SU-DHL-6 (cell line): ENCODE results near the gene TOMM22.

Source experiments
- H2AFZ ChIP-seq: fragments of 200-600 bp; sonication (generic); 2 replicates; pipeline ENCODE4 v1.6.1; 2014; ENCODE audit warnings: low read depth, mild to moderate bottlenecking, moderate library complexity, mixed read lengths, antibody characterized with exemption, low read length; ENCODE audit not compliant: severe bottlenecking
- H3F3A ChIP-seq: fragments of 200-600 bp; shearing (Covaris generic); 2 replicates; pipeline ENCODE4 v1.6.0; 2016; ENCODE audit warnings: antibody characterized with exemption, mild to moderate bottlenecking; ENCODE audit not compliant: insufficient read depth
- H3K27ac ChIP-seq: fragments of 200-600 bp; sonication (generic); 2 replicates; pipeline ENCODE4 v1.5.1; 2016; ENCODE audit warnings: low read depth, mild to moderate bottlenecking, low read length, moderate library complexity, mixed read lengths
- H3K27me3 ChIP-seq: fragments of 200-600 bp; sonication (generic), shearing (Covaris generic); 2 replicates; pipeline ENCODE4 v1.6.0; 2014; ENCODE audit warnings: mild to moderate bottlenecking, low read length
- H3K36me3 ChIP-seq: fragments of 200-600 bp; sonication (generic); 2 replicates; pipeline ENCODE4 v1.6.1; 2014; ENCODE audit warnings: mild to moderate bottlenecking, low read length, mixed read lengths
- H3K4me2 ChIP-seq: fragments of 300-600, 200-600 bp; shearing (Covaris generic), sonication (generic); 2 replicates; pipeline ENCODE4 v1.6.0; 2014; ENCODE audit warnings: low read length, low read depth, mild to moderate bottlenecking; ENCODE audit not compliant: poor library complexity, severe bottlenecking
- H3K4me3 ChIP-seq: fragments of 200-600 bp; sonication (generic); 2 replicates; pipeline ENCODE4 v1.5.1; 2014; ENCODE audit warnings: antibody characterized with exemption, low read length, mild to moderate bottlenecking, mixed read lengths; ENCODE audit not compliant: insufficient read depth, poor library complexity, severe bottlenecking
- H3K79me2 ChIP-seq: fragments of 200-600 bp; sonication (generic); 2 replicates; pipeline ENCODE4 v1.6.1; 2014; ENCODE audit warnings: mild to moderate bottlenecking, low read length, moderate library complexity; ENCODE audit not compliant: insufficient read depth
- H3K9ac ChIP-seq: fragments of 200-600 bp; sonication (generic); 2 replicates; pipeline ENCODE4 v1.7.0; 2014; ENCODE audit warnings: mild to moderate bottlenecking, low read length
- H3K9me2 ChIP-seq: fragments of 200-600 bp; sonication (generic); replicated peaks from 2 replicates; pipeline ENCODE4 v1.6.1; 2014; ENCODE audit warnings: low read length; ENCODE audit not compliant: insufficient read depth
- H3K9me3 ChIP-seq: fragments of 200-600 bp; sonication (generic); 2 replicates; pipeline ENCODE4 v1.6.1; 2014; ENCODE audit warnings: low read length, mixed read lengths; ENCODE audit not compliant: insufficient read depth
- H4K20me1 ChIP-seq: fragments of 200-600 bp; sonication (generic); 2 replicates; pipeline ENCODE4 v1.6.1; 2014; ENCODE audit warnings: low read depth, mild to moderate bottlenecking, antibody characterized with exemption, low read length, moderate library complexity, mixed read lengths
- EZH2phosphoT487 ChIP-seq: fragments of 200-600 bp; sonication (generic), shearing (Covaris generic); conservative IDR thresholded peaks from 2 replicates; pipeline ENCODE4 v1.6.1; 2018; ENCODE audit warnings: mild to moderate bottlenecking, antibody characterized with exemption, low read length, moderate library complexity, mixed read lengths
- TF ChIP-seq, protein P1 (sequence below): fragments of 200-600 bp; sonication (generic); IDR thresholded peaks from one replicate; pipeline ENCODE4 v1.5.1; 2017; ENCODE audit warnings: antibody characterized with exemption, mild to moderate bottlenecking, low read length, moderate library complexity; ENCODE audit not compliant: insufficient read depth, poor library complexity, severe bottlenecking

The TOMM22 gene

DNA sequence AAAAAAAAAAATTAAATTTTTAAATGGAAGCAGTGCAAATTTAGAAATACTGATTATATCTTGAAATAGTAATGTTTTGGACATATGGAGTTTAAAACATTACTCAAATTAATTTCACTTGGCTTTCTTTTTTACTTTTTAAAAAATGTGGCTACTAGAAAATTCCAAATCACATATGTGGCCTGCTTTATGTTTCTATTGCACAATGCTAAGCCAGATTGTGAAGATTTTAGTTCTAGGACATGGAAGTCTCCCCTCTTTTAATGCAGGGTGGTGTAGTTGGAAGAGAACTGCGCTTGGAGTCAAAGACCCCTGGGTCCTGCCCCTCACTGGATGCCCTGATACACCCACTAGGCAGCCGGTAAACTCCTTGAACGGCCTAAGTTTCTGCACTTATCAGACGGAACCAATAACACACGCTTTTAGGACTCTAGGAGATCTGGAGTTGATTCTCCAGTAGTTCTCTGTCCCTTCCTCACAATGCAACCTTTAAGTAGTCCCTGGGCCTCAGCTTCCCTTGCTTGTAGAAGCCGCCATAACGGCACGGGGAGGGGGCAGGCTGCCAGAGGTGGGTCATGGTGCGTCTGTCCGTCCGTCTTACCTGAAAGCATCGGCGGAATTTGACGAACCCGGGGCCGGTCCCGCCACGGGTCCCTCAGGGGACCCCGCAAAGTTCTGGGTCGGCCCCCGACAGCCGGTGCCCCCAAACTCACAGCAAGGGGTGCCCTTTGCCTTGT is 26.1 kb upstream of the TOMM22 start:
- Histone ChIP-seq H3K9ac (peak overlapping the region; percentile 74), H4K20me1 (no peaks in the 10 kb centered on the region), H3K9me3 (no peaks in the 10 kb centered on the region), H3F3A (peaks cover 4% of the 10 kb centered on the region; the same call in 1 of the 2 replicates), H2AFZ (peak overlapping the region; percentile 98), H3K36me3 (no peaks in the 10 kb centered on the region), H3K4me2 (peak overlapping the region; percentile 92), H3K27ac (no peak overlapping the region), H3K9me2 (no peaks in the 10 kb centered on the region), H3K79me2 (no peaks in the 10 kb centered on the region), H3K4me3 (peak overlapping the region; percentile 88), H3K27me3 (no peaks in the 10 kb centered on the region)
- TF ChIP-seq EZH2phosphoT487, result no peak
- TF ChIP-seq, protein P1, sequence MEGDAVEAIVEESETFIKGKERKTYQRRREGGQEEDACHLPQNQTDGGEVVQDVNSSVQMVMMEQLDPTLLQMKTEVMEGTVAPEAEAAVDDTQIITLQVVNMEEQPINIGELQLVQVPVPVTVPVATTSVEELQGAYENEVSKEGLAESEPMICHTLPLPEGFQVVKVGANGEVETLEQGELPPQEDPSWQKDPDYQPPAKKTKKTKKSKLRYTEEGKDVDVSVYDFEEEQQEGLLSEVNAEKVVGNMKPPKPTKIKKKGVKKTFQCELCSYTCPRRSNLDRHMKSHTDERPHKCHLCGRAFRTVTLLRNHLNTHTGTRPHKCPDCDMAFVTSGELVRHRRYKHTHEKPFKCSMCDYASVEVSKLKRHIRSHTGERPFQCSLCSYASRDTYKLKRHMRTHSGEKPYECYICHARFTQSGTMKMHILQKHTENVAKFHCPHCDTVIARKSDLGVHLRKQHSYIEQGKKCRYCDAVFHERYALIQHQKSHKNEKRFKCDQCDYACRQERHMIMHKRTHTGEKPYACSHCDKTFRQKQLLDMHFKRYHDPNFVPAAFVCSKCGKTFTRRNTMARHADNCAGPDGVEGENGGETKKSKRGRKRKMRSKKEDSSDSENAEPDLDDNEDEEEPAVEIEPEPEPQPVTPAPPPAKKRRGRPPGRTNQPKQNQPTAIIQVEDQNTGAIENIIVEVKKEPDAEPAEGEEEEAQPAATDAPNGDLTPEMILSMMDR, result no peak

- H3K27ac ChIP-seq, result peak within 1 kb of the TSS; percentile 68
- no peaks in the 10 kb centered on the region for H3K79me2 ChIP-seq
- H3K9me2 ChIP-seq, result no peaks in the 10 kb centered on the region
- H3K4me3 ChIP-seq, result peak within 1 kb of the TSS; percentile 88
- no peak for TF ChIP-seq EZH2phosphoT487
- TF ChIP-seq, protein P1, result no peak
- peak within 1 kb of the TSS; percentile 74 for H3K9ac ChIP-seq
- peak within 1 kb of the TSS; percentile 92 for H3K4me2 ChIP-seq
- H3K36me3 ChIP-seq, result no peaks in the 10 kb centered on the region
- H3F3A ChIP-seq, result peaks cover 4% of the 10 kb centered on the region; the same call in 1 of the 2 replicates
- peak within 1 kb of the TSS; percentile 98 for H2AFZ ChIP-seq
- no peaks in the 10 kb centered on the region for H3K9me3 ChIP-seq
- no peaks in the 10 kb centered on the region for H3K27me3 ChIP-seq
- H4K20me1 ChIP-seq, result no peaks in the 10 kb centered on the region
These were observed 25.3 kb upstream of the TOMM22 start, which contains the start of the genes CBY1 and FAM227A for GRCh38 chr22:38656256-38657044. CBY1 (plus strand) TSS chr22:38656638; CDS start chr22:38668055, 11,417 bp downstream. FAM227A (minus strand) TSS chr22:38656392; CDS start chr22:38650168, 6,224 bp downstream.

- Histone ChIP-seq H3K27me3 (no peaks in the 10 kb centered on the region), H3K4me3 (peak overlapping the region; percentile 88), H3K4me2 (peak overlapping the region; percentile 92), H3K9me2 (no peaks in the 10 kb centered on the region), H3K27ac (0 out of 2 replicates have a peak overlapping the region, but pooled peaks have one; percentile 68), H3K9ac (peak overlapping the region; percentile 74), H3F3A (peaks cover 4% of the 10 kb centered on the region; the same call in 1 of the 2 replicates), H4K20me1 (no peaks in the 10 kb centered on the region), H2AFZ (peak overlapping the region; percentile 98), H3K9me3 (no peaks in the 10 kb centered on the region), H3K79me2 (no peaks in the 10 kb centered on the region), H3K36me3 (no peaks in the 10 kb centered on the region)
- TF ChIP-seq, protein P1, result no peak
- no peak for TF ChIP-seq EZH2phosphoT487
These were observed 24.5 kb upstream of the TOMM22 start for GRCh38 chr22:38657045-38657909.
